ENCODE results near the gene PRELP. TPM values are rescaled to one million over a fixed set of nuclear protein-coding genes. Genes with fewer than 3 reads are reported as not detected.
"Not testable (repeated sequence)": the region's sequence is repeated elsewhere in the genome, so short reads cannot be mapped to it uniquely, and the experiment has no call there.

Gene PRELP
- total RNA-seq, 1 donor from 2014 or later = not detected

GRCh38 chr1:203453616-203454015, 22.0 kb upstream of the PRELP start:
- intact Hi-C loops (cut with micrococcal nuclease) = no loop called here

GRCh38 chr1:203454986-203455471, 20.6 kb upstream of the PRELP start:
- intact Hi-C loops (cut with micrococcal nuclease) = no loop called here

DNA sequence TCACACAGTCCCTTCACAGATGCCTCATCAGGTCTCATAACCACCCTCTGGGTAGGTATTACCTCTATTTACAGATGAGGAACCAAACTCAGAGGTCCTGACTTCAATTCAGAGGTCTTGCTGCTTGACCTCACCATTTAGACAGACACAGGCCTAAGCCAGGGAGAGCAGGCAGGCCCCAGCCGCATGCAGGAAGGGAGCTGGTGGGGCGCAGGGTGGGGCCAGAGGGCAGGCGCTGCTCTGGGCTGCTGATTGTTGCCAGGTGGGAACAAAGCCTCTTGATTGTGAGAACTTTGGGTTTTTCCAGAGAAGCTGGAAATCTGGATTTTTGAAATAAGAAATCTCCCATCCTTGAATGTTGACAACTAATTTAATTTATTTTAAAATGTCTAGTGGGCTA, 19.9 kb upstream of the PRELP start:
- intact Hi-C loops (cut with micrococcal nuclease) = no loop called here

- intact Hi-C loops (cut with micrococcal nuclease) = no loop called here
These were observed 19.0 kb upstream of the PRELP start for GRCh38 chr1:203456577-203456976.

GRCh38 chr1:203458078-203458477, 17.5 kb upstream of the PRELP start:
- intact Hi-C loops (cut with micrococcal nuclease) = no loop called here

- intact Hi-C loops (cut with micrococcal nuclease) = no loop called here
These were observed 15.9 kb upstream of the PRELP start for GRCh38 chr1:203459671-203460201.

DNA sequence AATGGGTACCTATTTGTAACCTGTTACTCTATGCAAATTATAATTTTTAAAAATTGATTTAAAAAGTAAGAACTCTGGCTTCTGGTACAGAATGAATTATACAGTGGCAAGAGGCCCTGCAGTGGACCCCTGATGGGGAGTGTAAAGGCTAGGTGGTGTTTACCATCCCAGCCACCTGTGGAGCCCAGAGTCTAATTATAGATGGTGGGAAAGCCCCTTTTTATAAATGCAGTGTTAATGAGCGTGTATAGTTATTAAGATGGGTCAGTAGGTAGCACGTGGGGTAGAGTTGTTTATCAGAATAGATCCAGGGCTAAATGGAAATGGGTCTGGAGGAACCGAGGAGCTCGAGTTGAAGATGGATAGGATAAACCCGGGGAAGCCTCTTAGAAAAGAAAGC, 13.9 kb upstream of the PRELP start:
- intact Hi-C loops (cut with micrococcal nuclease) = no loop called here

DNA sequence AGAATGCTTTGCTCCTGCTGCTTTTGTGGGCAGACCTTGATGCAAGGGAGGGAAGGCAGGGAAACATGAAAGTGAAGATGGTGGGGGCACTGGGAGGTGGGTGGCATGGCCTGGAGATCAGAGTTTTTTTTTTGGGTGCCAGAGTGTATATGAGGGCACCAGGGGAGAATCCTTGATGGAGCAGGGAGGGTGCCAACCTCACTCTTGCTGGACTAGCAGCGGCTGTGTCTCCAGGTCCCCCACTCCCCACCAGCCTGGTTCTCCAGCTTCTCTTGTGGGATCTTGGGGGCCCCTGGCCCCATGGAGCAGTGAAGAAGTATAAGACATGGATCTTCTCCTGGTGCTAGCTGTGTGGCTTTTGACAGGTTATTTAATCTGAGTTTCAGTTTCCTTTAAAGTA, 13.5 kb upstream of the PRELP start:
- intact Hi-C loops (cut with micrococcal nuclease) = no loop called here

GRCh38 chr1:203462878-203463277, 12.7 kb upstream of the PRELP start:
- intact Hi-C loops (cut with micrococcal nuclease) = no loop called here

GRCh38 chr1:203463469-203464062, 12.0 kb upstream of the PRELP start:
- intact Hi-C loops (cut with micrococcal nuclease) = no loop called here

DNA sequence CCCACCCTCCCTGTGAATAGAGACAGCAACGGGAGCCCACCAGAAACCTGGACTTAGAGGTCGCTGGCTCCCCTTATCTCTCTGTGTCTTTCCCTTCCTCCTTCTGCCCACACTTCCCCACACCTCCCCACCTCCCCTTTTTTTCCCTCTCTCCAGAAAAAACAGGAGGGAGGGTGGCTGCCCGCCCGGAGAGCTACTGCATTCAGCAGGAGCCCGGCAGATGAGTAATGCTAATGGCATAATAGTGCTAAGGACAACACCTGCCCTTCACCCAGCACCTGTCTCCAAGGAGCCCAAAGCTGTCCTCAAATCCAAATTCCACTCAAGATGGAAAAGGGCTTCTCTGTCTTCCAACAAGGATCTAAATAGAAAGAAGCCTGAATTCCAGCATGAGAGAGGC, 11.4 kb upstream of the PRELP start:
- intact Hi-C loops (cut with micrococcal nuclease) = no loop called here

- intact Hi-C loops (cut with micrococcal nuclease) = no loop called here
These were observed 10.9 kb upstream of the PRELP start for GRCh38 chr1:203464743-203465142.

- intact Hi-C loops (cut with micrococcal nuclease) = no loop called here
These were observed 10.3 kb upstream of the PRELP start for GRCh38 chr1:203465146-203465798.

DNA sequence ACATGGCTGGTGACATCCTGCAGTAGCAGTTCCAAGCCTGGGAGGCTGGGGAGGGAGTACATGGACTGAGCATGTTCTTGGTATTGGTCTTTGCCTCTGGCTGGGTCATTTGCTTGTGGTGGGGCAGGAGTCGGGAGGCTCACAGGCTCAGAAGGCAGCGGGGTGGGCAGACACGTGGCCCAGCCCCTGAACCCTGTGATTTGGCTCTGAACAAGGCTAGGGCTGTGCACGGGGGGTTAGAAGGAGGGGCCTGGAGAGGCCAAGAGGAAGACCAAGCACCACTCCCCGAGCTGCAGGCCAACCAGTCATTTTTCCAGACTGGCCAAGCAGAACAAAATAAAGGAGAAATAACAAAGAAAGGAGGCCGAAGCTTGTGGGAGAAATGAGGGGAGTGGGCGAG, 9.7 kb upstream of the PRELP start:
- intact Hi-C loops (cut with micrococcal nuclease) = no loop called here

DNA sequence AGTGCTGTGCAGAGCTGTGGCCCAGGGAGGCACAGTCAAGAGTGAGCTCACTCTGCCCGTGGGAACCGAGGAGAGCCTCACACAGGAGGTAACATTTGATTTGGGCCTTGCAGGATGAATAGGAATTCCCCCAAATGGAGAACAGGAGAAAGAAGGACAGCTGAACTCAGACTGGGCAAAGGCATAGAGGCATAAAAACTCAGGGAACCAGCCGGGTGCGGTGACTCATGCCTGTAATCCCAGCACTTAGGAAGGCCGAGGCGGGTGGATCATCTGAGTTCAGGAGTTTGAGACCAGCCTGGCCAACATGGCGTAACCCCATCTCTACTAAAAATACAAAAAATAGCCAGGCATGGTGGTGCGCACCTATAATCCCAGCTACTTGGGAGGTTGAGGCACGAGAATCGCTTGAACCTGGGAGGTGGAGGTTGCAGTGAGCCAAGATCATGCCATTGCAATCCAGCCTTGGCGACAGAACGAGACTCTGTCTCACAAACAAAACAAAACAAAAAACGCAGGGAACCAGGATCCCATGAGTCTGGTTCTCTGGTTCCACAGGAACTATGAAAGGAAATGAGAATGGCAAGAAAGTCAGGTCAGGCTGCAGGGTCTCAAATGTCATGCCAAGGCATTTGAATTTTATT, 8.6 kb upstream of the PRELP start:
- intact Hi-C loops (cut with micrococcal nuclease) = not testable (repeated sequence)

DNA sequence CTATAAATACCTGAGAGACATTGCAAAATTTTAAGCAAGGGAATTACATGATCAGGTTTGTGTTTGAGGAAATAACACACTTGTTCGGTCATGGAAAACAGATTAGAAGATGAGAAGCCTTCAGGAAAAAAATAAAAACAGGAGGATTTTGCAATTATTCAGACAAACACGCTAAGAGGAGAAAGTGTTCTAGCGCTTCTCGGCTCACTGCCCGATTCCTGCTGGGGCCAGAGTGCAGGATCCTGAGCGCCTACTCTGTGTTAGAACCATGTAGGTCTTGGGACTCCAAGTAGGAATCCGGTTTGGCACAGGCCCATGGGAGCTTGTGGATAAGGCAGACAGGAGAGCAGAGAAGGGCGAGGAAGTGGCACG, 8.1 kb upstream of the PRELP start:
- intact Hi-C loops (cut with micrococcal nuclease) = no loop called here

- intact Hi-C loops (cut with micrococcal nuclease) = no loop called here
These were observed 7.3 kb upstream of the PRELP start for GRCh38 chr1:203468326-203468725.

DNA sequence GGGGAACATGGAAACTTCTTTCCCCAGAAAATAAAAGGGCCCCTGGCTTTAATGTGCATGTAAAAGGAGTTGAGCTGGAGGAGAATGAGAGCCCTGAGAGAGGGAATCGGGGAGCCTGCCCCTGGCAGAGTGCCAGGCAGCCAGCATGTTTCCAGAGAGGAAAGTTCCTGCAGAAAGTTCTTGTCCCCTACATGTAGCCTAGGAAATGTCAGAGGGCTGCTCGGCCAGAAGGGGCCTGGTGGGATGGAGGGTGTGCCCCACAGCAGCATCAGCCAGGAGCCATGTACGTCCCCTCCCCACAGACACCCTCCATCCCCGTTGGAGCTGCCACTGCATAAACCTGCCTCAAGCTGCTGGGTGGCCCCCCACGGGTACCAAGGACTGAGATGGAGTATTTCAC, 5.4 kb upstream of the PRELP start:
- intact Hi-C loops (cut with micrococcal nuclease) = no loop called here

DNA sequence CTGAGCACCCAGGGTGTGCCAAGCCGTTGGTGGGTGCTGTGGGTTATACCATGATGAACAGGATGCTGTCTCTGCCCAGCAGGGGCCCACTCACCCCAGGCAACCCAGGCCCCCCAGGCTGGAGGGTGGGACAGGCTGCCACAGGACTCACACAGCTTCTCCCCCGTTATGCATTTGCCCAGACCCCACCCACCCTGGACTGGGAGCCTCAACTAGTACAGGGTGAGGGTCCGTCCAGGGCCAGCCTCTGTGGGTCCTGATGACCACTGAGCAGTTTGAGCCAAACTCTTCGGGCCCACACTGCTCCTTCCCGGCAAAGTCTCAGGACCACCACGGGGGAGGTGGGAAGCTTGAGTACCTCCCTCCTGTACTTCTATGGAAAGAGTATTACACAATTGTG, 3.8 kb upstream of the PRELP start:
- intact Hi-C loops (cut with micrococcal nuclease) = no loop called here

GRCh38 chr1:203473281-203473680, 2.3 kb upstream of the PRELP start:
- intact Hi-C loops (cut with micrococcal nuclease) = no loop called here

- intact Hi-C loops (cut with micrococcal nuclease) = no loop called here
These were observed 1.8 kb upstream of the PRELP start for GRCh38 chr1:203473781-203474305.

GRCh38 chr1:203476216-203476814, 709 bp downstream of the PRELP start:
- intact Hi-C loops (cut with micrococcal nuclease) = no loop called here

Measured in T-helper 2 cell treated with Interferon-gamma antibody and Interleukin-4, amounts not matched to agents 100 ng/mL and 5 ng/mL, for 36 hours (primary cell).